Parathyroid adenoma (tissue), 2 donors: ENCODE measurements around the gene TAS2R16.

Source experiments
- H2AFZ ChIP-seq: fragments of 300-600 bp; sonication (generic); one replicate; pipeline ENCODE4 v1.7.0; 2017; ENCODE audit warnings: antibody characterized with exemption, mild to moderate bottlenecking
- H3K27ac ChIP-seq: fragments of 300-600 bp; sonication (generic); one replicate; pipeline ENCODE4 v1.7.0; 2017
- H3K27me3 ChIP-seq: fragments of 300-600 bp; sonication (generic); one replicate; pipeline ENCODE4 v1.7.0; 2017; ENCODE audit warnings: low read length; ENCODE audit not compliant: control insufficient read depth, insufficient read depth
- H3K36me3 ChIP-seq: fragments of 300-600 bp; sonication (generic); one replicate; pipeline ENCODE4 v1.7.0; 2017; ENCODE audit warnings: low read length; ENCODE audit not compliant: control insufficient read depth, insufficient read depth
- H3K4me1 ChIP-seq: fragments of 300-600 bp; sonication (generic); one replicate; pipeline ENCODE4 v1.7.0; 2017; ENCODE audit warnings: control low read depth
- H3K4me2 ChIP-seq: fragments of 300-600 bp; sonication (generic); one replicate; pipeline ENCODE4 v1.7.0; 2017; ENCODE audit warnings: low read length
- H3K4me3 ChIP-seq: fragments of 300-600 bp; sonication (generic); one replicate; pipeline ENCODE4 v1.7.0; 2017; ENCODE audit warnings: low read depth, low read length
- H3K79me2 ChIP-seq: fragments of 300-600 bp; sonication (generic); one replicate; pipeline ENCODE4 v1.7.0; 2017; ENCODE audit warnings: control low read depth
- H3K9ac ChIP-seq: fragments of 300-600 bp; sonication (generic); one replicate; pipeline ENCODE4 v1.7.0; 2017; ENCODE audit warnings: mild to moderate bottlenecking
- H3K9me3 ChIP-seq: fragments of 300-600 bp; sonication (generic); one replicate; pipeline ENCODE4 v1.7.0; 2017; ENCODE audit warnings: low read length; ENCODE audit not compliant: control insufficient read depth
- TF ChIP-seq, protein P1 (sequence below): fragments of 300-600 bp; sonication (generic); IDR thresholded peaks from one replicate; pipeline ENCODE4 v1.7.0; 2017; ENCODE audit warnings: antibody characterized with exemption, mild to moderate bottlenecking
- donor health status: primary hyperparathyroidism.

Gene TAS2R16

DNA sequence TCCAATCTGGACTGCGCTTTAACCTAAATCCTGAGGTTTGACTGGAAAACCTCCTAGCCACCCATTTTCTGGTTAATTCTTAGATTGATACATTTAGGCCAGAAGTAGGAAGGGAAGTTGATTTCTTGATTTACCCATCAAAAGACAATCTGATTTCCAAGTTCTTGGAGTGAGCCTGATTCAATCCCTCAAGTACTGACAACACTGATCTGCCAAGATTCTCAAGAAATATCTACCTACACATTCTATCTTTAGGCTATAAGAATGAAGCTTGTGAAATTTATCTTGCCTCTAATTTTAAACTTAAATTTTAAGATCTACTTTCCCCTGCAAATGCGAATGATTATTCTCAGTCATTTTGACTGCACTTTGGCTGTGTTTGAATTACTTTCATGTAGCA lies 5.9 kb downstream of the TAS2R16 start:
- Histone ChIP-seq H3K36me3 (no peaks in the 10 kb centered on the region), H3K4me3 (no peak overlapping the region), H2AFZ (no peak overlapping the region), H3K4me2 (no peak overlapping the region), H3K79me2 (no peaks in the 10 kb centered on the region), H3K9me3 (no peaks in the 10 kb centered on the region), H3K27ac (no peak overlapping the region), H3K9ac (no peak overlapping the region), H3K4me1 (no peaks in the 10 kb centered on the region), H3K27me3 (no peaks in the 10 kb centered on the region)
- TF ChIP-seq, protein P1, sequence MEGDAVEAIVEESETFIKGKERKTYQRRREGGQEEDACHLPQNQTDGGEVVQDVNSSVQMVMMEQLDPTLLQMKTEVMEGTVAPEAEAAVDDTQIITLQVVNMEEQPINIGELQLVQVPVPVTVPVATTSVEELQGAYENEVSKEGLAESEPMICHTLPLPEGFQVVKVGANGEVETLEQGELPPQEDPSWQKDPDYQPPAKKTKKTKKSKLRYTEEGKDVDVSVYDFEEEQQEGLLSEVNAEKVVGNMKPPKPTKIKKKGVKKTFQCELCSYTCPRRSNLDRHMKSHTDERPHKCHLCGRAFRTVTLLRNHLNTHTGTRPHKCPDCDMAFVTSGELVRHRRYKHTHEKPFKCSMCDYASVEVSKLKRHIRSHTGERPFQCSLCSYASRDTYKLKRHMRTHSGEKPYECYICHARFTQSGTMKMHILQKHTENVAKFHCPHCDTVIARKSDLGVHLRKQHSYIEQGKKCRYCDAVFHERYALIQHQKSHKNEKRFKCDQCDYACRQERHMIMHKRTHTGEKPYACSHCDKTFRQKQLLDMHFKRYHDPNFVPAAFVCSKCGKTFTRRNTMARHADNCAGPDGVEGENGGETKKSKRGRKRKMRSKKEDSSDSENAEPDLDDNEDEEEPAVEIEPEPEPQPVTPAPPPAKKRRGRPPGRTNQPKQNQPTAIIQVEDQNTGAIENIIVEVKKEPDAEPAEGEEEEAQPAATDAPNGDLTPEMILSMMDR: no peak

DNA sequence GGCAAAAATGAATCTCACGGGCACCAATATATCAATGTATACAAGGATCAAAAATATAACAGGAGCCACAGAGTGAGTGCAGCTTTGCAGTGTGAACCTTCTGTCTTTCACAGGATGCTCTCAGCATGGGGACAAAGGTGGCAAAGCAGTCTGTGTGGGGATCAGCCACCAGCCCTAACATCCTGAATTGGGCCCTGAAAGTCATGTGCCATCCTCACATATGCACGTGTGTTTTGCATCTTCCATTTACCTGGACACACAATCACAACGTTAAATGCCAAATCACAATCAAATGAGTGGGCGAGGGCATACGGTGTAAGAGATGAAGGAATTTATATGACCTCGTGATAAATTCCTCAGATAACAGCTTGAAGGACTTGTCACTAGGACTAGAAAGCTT lies 6.5 kb downstream of the TAS2R16 start:
- Histone ChIP-seq H3K27ac (no peak overlapping the region), H3K4me3 (no peak overlapping the region), H3K4me2 (no peak overlapping the region), H3K9me3 (no peaks in the 10 kb centered on the region), H3K27me3 (no peaks in the 10 kb centered on the region), H2AFZ (no peak overlapping the region), H3K36me3 (no peaks in the 10 kb centered on the region), H3K9ac (no peak overlapping the region), H3K79me2 (no peaks in the 10 kb centered on the region), H3K4me1 (no peaks in the 10 kb centered on the region)
- TF ChIP-seq, protein P1: no peak

DNA sequence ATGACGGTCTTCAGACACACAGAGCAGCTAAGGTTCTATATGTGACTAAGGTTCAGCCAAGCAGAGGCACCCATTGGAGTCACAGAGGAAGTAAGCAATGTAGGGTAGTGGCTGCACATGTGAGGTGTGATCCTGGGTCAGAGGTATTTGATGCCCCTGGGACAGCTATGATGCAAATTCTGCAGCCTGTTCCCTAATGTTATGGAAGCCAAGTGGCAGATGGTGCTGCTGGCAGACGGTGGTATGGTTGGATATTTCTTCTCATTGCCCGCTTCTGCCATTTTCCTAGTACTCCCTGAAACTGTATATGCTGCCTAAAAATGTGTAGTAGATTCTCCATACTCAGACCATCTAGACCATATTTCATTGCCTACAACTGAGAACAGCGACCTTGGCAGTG lies 7.2 kb downstream of the TAS2R16 start:
- Histone ChIP-seq H3K27ac (no peak overlapping the region), H2AFZ (no peak overlapping the region), H3K27me3 (no peaks in the 10 kb centered on the region), H3K9ac (no peak overlapping the region), H3K79me2 (no peaks in the 10 kb centered on the region), H3K36me3 (no peaks in the 10 kb centered on the region), H3K4me2 (no peak overlapping the region), H3K9me3 (no peaks in the 10 kb centered on the region), H3K4me3 (no peak overlapping the region), H3K4me1 (no peaks in the 10 kb centered on the region)
- TF ChIP-seq, protein P1: no peak

DNA sequence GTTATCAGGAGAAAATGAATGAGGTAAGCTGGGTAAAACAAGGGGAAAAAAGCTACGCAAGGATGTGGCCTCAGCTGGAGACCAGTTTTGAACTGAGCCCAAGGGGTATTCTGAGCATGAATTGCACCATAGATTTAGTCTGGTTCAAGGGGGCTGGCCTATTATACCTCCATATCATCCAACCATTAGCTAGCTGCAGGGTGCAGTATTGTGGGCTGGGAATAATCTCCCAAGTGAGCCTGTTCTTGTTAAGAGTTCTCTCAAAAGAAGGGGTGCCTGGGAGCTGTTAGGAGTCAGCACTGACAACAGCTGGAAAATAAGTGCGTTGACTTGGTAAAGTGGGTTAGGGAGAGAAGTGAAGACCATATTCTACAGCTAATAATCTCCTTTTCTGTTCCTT lies 8.0 kb downstream of the TAS2R16 start:
- Histone ChIP-seq H3K4me2 (no peak overlapping the region), H3K9me3 (no peaks in the 10 kb centered on the region), H3K36me3 (no peaks in the 10 kb centered on the region), H3K4me1 (no peaks in the 10 kb centered on the region), H3K27ac (no peak overlapping the region), H3K4me3 (no peak overlapping the region), H3K27me3 (no peaks in the 10 kb centered on the region), H3K9ac (no peak overlapping the region), H2AFZ (no peak overlapping the region), H3K79me2 (no peaks in the 10 kb centered on the region)
- TF ChIP-seq, protein P1: no peak

DNA sequence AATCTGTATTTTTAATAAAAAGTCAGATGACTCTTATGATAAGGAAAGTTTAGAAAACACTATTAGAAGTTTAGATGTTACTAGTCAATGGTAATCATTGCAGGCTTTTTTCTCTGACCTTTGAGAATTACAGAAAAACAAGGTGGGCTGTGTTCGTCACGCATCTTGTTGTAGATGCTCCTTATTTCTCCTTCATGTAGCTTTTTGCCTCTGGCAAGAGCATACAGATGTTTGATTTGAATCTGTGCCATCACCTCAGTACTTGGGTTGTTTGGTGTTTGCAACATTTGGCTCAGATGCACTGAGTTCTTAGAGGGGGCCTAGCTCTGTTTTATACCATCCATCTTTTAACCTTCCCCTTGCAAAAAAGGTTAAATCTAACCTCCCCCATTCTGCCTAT lies 11.5 kb downstream of the TAS2R16 start:
- Histone ChIP-seq H3K4me2 (no peak overlapping the region), H3K4me3 (no peak overlapping the region), H3K79me2 (no peaks in the 10 kb centered on the region), H3K4me1 (no peaks in the 10 kb centered on the region), H3K27me3 (no peaks in the 10 kb centered on the region), H3K36me3 (no peaks in the 10 kb centered on the region), H3K9ac (no peak overlapping the region), H2AFZ (no peak overlapping the region), H3K9me3 (no peaks in the 10 kb centered on the region), H3K27ac (no peak overlapping the region)
- TF ChIP-seq, protein P1: no peak
